HG03280 (cell line): ENCODE measurements around the gene TRIO.

Experiments used
- ATAC-seq: cut with Tn5 transposase; IDR thresholded peaks from one replicate; pipeline ENCODE4 v1.9.1; 2021; ENCODE audit warnings: mild to moderate bottlenecking, moderate library complexity; ENCODE audit not compliant: unreplicated experiment

Gene TRIO

GRCh38 chr5:14443671-14444093 is 300.5 kb downstream of the TRIO start:
- no peak for ATAC-seq

DNA sequence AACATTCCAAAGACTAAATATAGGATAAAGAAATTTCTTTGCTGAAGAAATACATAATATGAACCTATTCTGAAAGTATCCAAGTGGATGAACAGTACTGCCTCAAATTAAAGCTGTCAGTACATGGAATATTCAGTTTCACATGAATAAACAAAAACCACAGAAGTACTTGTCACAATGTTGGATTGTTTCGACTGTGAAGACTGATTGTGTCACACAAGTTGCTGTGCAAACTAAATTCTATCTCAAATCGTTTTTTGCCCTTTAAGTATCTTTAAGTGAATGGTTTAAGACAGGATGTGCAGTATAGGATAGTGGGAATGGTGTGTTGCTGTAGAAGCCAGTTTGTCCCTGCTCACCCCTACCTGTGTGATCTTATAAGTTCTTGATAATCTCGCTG is 301.0 kb downstream of the TRIO start:
- no peak for ATAC-seq

DNA sequence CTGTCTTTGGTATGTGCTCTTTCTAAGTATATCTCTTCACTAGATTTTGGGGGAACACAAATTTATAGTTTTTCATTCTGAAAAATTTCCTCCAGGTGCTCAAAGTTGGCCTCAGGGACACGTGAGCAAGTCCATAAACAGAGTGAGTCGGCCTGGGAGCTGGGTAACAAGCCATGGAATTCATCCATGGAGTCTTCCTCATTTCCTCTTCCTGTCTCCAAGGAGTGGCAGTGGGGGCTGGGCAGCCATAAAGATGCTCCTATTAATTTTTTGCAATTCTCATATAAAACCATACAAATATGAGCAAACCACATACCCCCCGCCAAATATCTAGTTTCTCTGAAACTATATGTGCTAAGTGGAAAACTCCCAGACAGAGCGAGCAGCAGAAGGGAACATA is 301.9 kb downstream of the TRIO start:
- ATAC-seq = no peak

DNA sequence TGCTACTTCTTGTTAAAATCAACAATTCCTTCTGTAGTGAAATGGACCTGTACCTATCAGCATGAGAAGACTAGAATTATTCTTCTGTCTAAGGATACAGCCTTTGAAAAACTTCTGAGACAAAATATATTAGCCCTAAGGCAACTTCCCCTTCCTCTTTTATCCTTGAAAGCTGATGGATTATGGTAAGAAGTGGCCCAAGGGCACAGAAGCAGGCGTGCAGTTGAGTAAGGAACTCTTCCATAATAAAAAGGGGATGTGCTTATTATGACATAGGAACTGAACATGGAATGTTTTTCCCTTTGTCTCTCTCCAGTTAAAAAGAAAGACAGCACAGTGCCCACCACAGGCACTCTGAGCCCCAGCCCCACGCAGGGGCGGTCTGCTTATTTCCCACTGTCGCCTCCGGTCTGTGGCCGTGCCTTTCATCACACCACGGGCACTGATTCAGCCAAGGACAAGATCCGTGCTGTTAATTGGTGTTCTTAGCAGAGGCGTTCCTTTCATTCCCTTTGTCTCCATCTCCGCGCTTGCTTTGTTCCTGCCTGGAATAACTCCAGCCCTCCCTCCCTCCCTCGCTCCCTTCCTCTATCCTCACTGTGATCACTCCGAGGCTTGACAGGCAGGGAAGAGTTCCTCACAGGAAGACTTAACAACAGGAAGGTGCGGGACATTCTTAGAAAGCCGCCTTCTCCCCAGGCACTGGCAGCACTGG is 302.6 kb downstream of the TRIO start:
- no peak for ATAC-seq

DNA sequence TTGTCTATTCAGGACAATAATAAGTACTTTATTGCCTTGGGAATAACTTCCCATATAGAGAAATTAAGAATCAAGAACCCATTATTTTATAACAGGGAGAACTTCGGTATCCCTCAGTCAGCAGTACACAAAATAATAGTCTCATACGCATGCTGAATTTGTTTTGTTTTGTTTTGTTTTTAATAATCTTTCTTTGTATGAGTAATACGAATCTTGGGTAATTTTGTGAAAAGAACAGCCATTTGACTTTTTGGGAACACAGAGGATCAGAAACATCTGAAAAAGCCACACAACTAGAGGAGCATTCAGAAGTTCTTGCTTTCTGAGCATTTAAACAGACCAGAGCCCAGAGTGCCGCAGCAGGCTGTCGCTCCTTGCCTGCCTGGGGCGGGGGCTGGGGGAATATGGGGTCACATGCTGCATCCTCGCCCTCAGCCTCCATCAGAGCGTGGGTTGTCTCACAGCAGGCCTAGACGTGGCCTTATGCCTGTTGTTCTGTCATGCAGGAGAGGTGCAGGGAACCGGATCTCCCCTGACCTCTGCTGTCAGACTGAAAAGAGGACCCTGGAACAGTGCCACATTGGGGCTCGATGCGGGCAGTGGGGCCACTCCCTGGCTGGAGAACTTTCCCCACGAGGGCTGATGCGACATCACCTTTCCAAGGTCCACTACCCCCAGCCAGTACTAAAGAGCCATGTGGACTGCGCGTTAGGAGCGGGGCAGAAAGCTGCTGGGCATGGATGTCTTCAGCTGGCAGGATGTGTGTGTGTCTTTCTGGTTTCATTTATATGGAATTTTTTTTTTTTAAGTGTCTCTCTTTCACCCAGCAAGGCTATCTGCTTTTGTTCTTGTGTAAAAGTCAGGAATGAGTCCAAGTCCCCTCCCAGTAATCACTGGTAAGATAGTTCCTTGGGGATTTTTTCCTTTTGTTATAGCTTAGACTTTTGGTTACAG is 305.1 kb downstream of the TRIO start:
- peak; percentile 60 for ATAC-seq

GRCh38 chr5:14449052-14449661 is 306.0 kb downstream of the TRIO start:
- no peak for ATAC-seq

DNA sequence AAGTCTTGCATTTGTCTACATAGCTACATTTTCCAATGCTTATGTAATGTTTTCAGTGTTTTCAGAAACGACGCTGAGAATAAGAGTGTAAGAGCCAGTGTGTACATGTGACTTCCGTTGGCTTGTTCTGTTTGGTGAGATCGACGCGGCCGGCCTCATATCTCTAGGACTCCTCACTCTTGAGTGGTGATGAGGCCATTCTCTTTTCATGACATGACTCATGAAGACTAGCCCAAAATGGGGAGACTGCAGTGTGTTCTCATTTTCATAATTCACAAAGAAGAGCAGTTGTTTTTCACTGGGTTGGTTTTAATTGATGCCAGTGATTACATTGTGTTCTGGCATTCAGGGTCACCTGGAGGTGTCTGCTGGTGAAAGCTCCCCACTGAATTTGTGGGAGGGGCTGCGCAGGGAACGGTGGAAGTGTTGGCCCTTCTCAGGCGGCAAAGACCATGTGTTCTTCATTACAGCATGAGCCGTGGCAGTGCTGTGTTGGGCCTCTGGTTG is 306.9 kb downstream of the TRIO start:
- no peak for ATAC-seq

DNA sequence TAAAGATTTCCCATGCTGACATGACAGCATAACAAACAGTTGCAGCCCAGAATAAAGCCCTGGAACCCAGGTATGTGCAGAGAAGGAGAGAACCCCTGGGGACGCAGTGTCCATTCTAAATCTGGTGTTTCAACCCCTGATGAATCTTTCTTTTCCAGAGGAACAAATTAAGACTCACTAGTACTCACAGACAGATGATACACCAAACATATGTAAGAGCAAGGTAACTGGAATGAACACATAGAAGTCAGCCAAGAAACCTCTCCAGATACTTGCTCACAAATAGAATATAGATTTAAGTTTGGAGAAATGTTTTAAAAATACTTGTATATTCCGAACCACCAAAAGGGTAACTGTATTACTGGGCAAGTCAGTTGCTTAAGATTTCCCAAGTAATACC is 307.6 kb downstream of the TRIO start:
- ATAC-seq = no peak

GRCh38 chr5:14451871-14452270 is 308.7 kb downstream of the TRIO start:
- ATAC-seq = no peak

- ATAC-seq = no peak
Observed at GRCh38 chr5:14452685-14453454, 309.7 kb downstream of the TRIO start.

DNA sequence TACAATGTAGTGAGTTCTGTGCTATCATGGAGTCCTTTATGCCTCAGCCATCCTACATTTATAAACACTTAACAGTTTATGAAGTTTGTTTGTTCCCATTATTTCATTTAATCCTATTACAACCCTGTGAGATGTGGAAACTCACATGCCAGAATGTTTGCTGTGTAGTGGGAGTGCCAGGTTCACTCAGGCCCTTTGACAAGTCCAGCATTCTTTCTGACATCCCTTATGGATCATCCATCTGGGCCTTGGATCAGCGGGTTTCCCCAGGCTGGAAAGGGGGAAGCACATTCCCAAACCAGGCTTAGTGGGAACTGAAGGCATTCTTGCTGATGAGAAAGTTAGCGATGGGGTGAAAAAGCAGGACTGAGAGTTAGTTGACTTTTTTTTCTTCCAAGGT is 310.3 kb downstream of the TRIO start:
- no peak for ATAC-seq

DNA sequence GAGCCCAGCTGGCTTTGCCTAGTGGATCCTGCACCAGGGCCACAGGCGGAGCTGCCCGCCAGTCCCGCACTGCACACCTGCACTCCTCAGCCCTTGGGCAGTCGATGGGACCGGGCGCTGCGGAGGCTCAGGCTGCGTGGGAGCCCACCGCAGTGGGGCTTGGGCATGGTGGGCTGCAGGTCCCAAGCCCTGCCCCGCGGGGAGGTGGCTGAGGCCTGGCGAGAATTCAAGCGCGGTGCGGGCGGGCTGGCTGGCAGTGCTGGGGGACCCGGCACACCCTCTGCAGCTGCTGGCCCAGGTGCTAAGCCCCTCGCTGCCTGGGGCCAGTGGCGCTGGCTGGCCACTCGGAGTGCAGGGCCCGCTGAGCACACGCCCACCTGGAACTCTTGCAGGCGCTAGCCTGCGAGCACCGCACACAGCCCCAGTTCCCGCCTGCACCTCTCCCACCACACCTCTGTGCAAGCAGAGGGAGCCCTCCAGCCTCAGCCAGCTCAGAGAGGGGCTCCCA is 312.7 kb downstream of the TRIO start:
- no peak for ATAC-seq

GRCh38 chr5:14457476-14457875 is 314.3 kb downstream of the TRIO start:
- ATAC-seq = no peak

- no peak for ATAC-seq
Observed at GRCh38 chr5:14458414-14458813, 315.3 kb downstream of the TRIO start.

GRCh38 chr5:14460844-14461398 is 317.8 kb downstream of the TRIO start:
- no peak for ATAC-seq

GRCh38 chr5:14462681-14463080 is 319.5 kb downstream of the TRIO start:
- no peak for ATAC-seq

- ATAC-seq = no peak
Observed at GRCh38 chr5:14463629-14464028, 320.5 kb downstream of the TRIO start.

- no peak for ATAC-seq
Observed at GRCh38 chr5:14464096-14464495, 321.0 kb downstream of the TRIO start.

DNA sequence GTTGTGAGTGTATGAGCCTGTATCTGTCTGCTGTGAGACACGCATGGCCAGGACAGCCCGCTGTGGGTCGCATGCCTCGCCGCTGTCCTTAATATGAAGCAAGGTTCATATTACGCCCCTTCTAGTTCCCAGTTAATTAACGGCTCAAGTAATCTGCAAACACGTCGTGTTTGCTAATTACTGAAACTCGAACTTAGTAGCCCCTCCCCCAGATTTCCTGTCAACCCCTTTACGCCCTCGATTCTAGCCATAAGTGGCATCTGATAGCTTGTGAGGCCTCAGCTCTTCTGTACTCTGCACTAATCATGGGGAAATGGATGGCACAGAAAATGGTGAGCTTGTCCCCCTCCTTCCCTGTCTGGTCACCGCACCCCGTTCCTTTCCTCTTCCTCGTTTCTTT is 321.5 kb downstream of the TRIO start:
- no peak for ATAC-seq

- no peak for ATAC-seq
Observed at GRCh38 chr5:14465116-14465515, 322.0 kb downstream of the TRIO start.
